ENCODE measurements around the gene CREB3.

GRCh38 chr9:35728041-35728971 is 4.2 kb upstream of the CREB3 start:
- TF ChIP-seq CTCF (IDR thresholded peaks at IDR 0.05), result no peak
- no peak for TF ChIP-seq ZFX (IDR thresholded peaks at IDR 0.05; ENCODE audit: borderline replicate concordance)
